ENCODE measurements around the gene KIAA1549.

The KIAA1549 gene

DNA sequence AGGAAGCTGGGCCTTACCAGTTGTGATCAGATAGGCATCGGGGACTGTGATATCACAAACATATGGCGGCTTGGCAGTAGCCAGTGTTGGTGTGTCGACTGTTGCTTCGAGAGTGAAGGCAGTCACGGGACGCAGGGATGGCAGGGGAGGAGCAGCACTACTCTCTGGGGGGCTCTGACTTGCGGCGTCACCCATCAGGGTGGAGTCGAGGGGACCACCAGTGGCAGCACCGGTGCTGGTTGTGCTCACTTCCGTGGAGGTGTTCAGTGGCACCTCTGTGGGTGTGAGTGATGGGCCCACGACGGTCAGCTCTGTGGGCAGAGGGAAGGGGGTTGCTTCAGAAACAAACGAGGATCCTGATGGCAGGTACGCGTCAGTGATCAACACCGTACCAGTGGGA, 64.5 kb downstream of the KIAA1549 start:
- H3K36me3 ChIP-seq, result peaks cover 30% of the 10 kb centered on the region
- no peak overlapping the region for H3K4me3 ChIP-seq (ENCODE audit: low read depth, low read length)

GRCh38 chr7:138916275-138916674, 64.9 kb downstream of the KIAA1549 start:
- no peak for DNase-seq
- H3K4me1 ChIP-seq, result no peaks in the 10 kb centered on the region
- peaks cover 30% of the 10 kb centered on the region for H3K36me3 ChIP-seq
- TF ChIP-seq, protein P1, sequence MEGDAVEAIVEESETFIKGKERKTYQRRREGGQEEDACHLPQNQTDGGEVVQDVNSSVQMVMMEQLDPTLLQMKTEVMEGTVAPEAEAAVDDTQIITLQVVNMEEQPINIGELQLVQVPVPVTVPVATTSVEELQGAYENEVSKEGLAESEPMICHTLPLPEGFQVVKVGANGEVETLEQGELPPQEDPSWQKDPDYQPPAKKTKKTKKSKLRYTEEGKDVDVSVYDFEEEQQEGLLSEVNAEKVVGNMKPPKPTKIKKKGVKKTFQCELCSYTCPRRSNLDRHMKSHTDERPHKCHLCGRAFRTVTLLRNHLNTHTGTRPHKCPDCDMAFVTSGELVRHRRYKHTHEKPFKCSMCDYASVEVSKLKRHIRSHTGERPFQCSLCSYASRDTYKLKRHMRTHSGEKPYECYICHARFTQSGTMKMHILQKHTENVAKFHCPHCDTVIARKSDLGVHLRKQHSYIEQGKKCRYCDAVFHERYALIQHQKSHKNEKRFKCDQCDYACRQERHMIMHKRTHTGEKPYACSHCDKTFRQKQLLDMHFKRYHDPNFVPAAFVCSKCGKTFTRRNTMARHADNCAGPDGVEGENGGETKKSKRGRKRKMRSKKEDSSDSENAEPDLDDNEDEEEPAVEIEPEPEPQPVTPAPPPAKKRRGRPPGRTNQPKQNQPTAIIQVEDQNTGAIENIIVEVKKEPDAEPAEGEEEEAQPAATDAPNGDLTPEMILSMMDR (IDR thresholded peaks at IDR 0.05; ENCODE audit: low read depth, low read length), result no peak
- H3K9me3 ChIP-seq, result no peaks in the 10 kb centered on the region
- no peaks in the 10 kb centered on the region for H3K27me3 ChIP-seq
- H3K4me3 ChIP-seq (ENCODE audit: low read depth, low read length), result no peak overlapping the region

More for the DNA sequence above, 64.5 kb downstream of the KIAA1549 start:
- no peaks in the 10 kb centered on the region for H3K4me1 ChIP-seq
- no peaks in the 10 kb centered on the region for H3K27me3 ChIP-seq
- no peaks in the 10 kb centered on the region for H3K9me3 ChIP-seq
- TF ChIP-seq, protein P1 (IDR thresholded peaks at IDR 0.05; ENCODE audit: low read depth, low read length), result no peak
- DNase-seq, result no peak

- H3K27me3 ChIP-seq, result no peaks in the 10 kb centered on the region
- H3K4me1 ChIP-seq, result no peaks in the 10 kb centered on the region
- H3K36me3 ChIP-seq, result peaks cover 24% of the 10 kb centered on the region
- no peak overlapping the region for H3K4me3 ChIP-seq (ENCODE audit: low read depth, low read length)
- TF ChIP-seq, protein P1 (IDR thresholded peaks at IDR 0.05; ENCODE audit: low read depth, low read length), result no peak
- DNase-seq, result no peak
- no peaks in the 10 kb centered on the region for H3K9me3 ChIP-seq
Measured at GRCh38 chr7:138913783-138914182, 67.4 kb downstream of the KIAA1549 start.

DNA sequence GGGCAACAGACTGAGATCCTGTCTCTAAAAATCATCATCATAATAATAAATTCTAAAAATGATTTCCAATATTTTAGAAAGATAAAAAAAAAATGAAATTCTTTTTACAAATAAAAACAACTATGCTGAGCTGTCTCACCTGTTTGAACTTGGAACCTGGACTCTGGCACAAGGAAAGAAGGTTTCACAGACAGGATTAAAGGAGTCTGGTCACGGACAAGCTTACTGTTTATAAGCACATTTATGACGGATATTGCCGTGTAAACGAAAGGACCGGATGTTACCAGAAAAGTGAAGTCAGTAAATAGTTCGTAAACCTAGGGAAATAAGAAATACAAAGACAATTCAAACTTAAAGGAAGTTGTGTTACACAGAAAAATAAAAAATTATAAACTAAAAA, 70.2 kb downstream of the KIAA1549 start:
- Histone ChIP-seq H3K9me3 (no peaks in the 10 kb centered on the region), H3K36me3 (peaks cover 21% of the 10 kb centered on the region), H3K4me1 (no peaks in the 10 kb centered on the region), H3K4me3 (ENCODE audit: low read depth, low read length) (no peak overlapping the region), H3K27me3 (no peaks in the 10 kb centered on the region)
- DNase-seq, result no peak
- TF ChIP-seq, protein P1 (IDR thresholded peaks at IDR 0.05; ENCODE audit: low read depth, low read length), result no peak

DNA sequence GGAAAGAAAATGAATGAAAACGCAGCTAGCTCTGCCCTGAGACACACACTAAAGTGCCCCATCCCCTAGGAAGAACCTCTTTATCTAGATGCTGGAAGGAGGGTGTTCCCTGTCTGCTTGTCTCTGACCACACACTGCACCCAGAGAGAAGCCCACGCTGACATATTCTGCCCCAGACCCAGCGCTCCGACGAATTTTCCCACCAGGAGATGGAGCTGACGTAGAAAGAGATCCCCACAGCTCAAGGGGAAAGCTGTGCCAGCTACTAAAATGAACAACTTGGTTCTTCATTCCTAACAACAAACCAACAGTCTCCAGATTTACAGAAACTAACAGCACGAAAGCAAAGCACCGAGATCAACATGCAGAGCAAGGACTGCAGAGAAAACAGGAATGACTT, 73.3 kb downstream of the KIAA1549 start:
- TF ChIP-seq, protein P1 (IDR thresholded peaks at IDR 0.05; ENCODE audit: low read depth, low read length), result peak; percentile 26
- Histone ChIP-seq H3K36me3 (peaks cover 18% of the 10 kb centered on the region), H3K9me3 (no peaks in the 10 kb centered on the region), H3K27me3 (no peaks in the 10 kb centered on the region), H3K4me3 (ENCODE audit: low read depth, low read length) (no peak overlapping the region), H3K4me1 (no peaks in the 10 kb centered on the region)
- DNase-seq, result no peak

DNA sequence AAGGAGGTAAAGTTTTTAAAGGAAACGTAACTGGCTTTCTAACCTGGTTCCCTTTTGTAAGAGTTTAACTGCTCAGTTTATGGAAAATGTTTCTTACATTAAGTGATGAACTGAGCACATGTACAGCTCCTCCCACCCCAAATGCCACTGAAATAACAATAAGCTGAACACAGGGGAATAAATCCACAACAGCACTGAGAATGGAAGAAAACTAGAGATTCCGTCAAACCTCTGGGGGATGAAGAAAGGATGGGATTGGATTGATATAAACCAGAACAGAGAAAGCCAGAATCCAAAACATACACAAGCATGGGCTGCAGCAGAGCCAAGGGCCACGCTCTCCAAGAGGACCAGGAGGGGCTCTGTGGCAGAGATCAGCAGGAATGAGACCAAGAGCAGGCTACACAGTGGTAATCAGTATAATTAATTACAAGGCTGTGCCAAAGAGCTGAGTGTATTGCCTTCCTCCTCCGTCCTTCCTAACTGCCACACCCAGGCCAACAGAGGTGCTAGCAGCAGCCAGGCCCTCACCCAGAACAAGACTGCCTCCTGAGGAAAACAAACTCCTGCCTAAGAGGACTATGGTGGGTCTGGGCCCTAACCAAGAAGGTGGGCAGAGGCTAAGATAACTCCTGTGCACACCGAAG, 73.9 kb downstream of the KIAA1549 start:
- H3K36me3 ChIP-seq, result peaks cover 17% of the 10 kb centered on the region

More for the DNA sequence above, 73.9 kb downstream of the KIAA1549 start:
- DNase-seq, result no peak
- no peaks in the 10 kb centered on the region for H3K9me3 ChIP-seq
- no peaks in the 10 kb centered on the region for H3K27me3 ChIP-seq
- TF ChIP-seq, protein P1 (IDR thresholded peaks at IDR 0.05; ENCODE audit: low read depth, low read length), result no peak
- no peak overlapping the region for H3K4me3 ChIP-seq (ENCODE audit: low read depth, low read length)
- H3K4me1 ChIP-seq, result no peaks in the 10 kb centered on the region
